HG02970 (cell line): ENCODE measurements around the gene TMEM175.
"Not testable (repeated sequence)": the region's sequence is repeated elsewhere in the genome, so short reads cannot be mapped to it uniquely, and the experiment has no call there.

Experiments
- ATAC-seq: cut with Tn5 transposase; IDR thresholded peaks from one replicate; pipeline ENCODE4 v1.9.1; 2021; ENCODE audit warnings: mild to moderate bottlenecking, moderate library complexity, moderate number of reproducible peaks; ENCODE audit not compliant: unreplicated experiment, low FRiP score

The TMEM175 gene

DNA sequence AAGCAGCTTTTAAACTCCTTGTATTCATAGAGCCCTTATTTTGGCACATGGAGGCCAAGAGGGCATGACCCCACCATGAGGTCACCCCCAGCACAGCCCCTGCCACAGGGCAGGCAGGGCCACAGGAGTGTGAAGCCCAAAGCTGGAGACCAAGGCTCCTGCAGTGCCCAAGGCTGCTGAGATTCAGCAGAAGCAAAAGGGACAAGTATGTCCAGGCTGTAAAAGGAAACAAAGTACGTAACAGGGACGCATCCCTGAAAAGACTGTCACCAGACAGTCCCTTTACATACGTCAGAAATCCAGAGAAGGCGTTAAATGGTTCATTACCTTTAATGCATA lies 19.0 kb upstream of the TMEM175 start:
- no peak for ATAC-seq

DNA sequence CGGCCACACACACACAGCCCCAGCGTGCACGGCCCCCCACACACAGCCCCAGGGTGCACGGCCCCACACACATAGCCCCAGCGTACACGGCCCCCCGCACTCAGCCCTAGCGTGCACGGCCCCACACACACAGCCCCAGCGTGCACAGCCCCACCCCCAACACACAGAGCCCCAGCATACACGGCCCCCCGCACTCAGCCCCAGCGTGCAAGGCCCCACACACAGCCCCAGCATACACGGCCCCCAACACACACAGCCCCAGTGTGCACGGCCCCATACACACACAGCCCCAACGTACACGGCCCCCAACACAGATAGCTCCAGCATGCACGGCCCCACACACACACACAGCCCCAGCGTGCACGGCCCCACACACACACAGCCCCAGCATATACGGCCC lies 17.7 kb upstream of the TMEM175 start:
- no peak for ATAC-seq

DNA sequence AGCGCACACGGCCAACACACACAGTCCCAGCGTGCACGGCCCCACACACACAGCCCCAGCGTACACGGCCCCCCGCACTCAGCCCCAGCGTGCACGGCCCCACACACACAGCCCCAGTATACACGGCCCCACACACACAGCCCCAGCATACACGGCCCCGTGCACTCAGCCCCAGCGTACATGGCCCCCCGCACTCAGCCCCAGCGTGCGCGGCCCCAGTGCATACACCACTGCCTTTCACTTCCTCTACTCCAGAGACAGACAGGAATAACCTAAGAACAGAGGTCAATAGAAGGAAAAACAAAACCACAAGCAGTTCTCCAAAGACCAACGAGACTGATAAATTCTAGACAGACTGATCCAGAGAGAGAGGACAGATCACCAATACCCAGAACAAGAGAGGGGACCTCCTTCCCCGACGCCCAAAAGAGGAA lies 17.2 kb upstream of the TMEM175 start:
- no peak for ATAC-seq

DNA sequence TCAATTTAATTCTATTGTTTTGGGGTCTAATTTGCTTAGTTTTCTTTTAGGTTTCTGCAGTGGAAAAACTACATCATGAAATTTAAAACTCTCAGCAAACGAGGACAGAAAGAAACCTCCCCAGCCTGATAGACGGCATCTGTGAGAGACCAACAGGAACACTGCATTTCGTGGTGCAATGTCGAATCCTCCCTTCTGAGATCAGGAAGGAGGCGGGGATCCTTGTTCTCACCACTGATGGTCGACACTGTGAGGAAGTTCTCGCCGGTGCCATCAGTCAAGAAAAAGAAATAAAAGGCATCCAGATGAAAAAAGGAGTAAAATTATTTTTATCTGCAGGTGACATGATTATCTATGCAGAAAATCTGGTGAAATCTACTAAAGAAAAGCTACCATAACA lies 16.7 kb upstream of the TMEM175 start:
- ATAC-seq: no peak

DNA sequence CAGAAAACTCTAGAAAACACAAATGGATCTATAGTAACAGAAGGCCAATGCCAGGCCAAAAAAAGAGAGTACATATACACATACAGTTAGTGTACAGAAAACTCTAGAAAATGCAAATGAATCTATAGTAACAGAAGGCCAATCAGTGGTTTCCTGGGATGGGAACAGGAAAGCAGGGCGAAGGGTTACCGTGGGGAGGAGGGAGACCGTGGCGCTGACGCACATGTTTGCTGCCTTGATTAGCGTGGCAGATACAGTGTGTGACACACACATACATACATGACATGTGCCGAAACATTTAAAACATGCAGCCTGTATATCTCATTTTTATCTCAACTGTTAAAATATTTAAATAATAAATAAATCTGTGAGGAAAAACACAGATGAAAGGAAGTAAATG lies 14.8 kb upstream of the TMEM175 start:
- ATAC-seq: no peak

DNA sequence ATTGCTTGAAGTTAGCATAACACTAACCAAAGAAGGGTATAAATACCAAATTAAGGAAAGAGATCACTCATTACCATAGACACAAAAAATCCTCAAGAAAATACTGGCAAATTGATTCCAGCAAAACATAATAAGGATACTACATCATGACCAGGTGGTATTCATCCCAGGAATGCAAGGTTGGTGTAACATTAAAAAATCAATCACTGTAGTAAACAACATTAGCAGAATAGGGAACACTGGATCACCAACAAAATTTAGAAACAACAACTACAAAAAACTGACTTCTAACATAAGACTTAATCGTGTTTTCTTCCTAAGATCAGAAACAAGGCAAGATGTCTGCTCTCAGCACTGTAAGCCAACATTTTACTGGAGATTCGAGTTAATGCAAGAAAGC lies 14.3 kb upstream of the TMEM175 start:
- no peak for ATAC-seq

DNA sequence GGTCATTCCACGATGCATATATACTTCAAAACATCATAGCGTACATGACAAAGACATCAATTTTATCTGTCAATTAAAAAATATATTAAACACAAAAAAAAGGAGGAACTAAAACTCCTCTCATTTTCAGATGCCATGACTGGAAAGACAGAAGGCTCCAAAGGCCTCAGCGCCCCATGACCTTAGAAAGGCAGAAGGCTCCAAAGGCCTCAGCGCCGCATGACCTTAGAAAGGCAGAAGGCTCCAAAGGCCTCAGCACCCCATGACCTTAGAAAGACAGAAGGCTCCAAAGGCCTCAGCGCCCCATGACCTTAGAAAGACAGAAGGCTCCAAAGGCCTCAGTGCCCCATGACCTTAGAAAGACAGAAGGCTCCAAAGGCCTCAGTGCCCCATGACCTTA lies 13.7 kb upstream of the TMEM175 start:
- ATAC-seq: not testable (repeated sequence)

DNA sequence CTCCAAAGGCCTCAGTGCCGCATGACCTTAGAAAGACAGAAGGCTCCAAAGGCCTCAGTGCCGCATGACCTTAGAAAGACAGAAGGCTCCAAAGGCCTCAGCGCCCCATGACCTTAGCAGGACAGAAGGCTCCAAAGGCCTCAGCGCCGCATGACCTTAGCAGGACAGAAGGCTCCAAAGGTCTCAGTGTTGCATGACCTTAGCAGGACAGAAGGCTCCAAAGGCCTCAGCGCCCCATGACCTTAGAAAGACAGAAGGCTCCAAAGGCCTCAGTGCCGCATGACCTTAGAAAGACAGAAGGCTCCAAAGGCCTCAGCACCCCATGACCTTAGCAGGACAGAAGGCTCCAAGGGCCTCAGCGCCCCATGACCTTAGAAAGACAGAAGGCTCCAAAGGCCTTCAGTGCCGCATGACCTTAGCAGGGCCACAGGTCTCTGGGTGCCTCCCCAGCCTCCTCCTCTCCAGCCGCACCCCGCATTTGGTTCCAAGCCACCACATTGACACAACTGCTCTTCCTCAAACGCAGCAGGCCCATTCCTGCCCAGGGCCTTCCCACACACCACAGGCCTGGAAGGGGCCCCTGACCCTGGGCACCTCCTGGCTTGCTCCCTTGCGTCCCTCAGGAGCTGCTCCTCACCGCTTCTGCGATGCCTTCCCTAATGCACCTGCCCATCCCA lies 13.1 kb upstream of the TMEM175 start:
- ATAC-seq: not testable (repeated sequence)

DNA sequence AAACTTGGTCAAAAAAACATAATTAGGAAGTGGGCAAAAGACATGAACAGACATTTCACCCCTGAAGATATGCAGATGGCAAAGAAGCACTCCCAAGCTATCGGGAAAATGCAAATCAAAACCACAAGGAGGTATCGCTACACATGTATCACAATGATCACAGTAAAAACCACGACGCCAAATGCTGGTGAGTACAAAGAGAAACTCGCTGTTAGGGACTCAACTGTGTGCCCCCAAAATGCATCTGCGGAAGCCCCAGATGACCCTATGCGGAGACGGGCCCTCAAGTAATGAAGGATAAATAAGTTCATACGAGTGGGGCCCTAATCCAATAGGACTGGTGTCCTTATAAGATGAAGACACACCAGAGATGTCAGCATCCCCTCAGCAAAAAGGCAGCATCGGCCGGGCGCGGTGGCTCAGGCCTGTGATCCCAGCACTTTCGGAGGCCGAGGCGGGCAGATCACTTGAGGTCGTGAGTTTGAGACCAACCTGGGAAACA lies 10.4 kb upstream of the TMEM175 start:
- no peak for ATAC-seq

DNA sequence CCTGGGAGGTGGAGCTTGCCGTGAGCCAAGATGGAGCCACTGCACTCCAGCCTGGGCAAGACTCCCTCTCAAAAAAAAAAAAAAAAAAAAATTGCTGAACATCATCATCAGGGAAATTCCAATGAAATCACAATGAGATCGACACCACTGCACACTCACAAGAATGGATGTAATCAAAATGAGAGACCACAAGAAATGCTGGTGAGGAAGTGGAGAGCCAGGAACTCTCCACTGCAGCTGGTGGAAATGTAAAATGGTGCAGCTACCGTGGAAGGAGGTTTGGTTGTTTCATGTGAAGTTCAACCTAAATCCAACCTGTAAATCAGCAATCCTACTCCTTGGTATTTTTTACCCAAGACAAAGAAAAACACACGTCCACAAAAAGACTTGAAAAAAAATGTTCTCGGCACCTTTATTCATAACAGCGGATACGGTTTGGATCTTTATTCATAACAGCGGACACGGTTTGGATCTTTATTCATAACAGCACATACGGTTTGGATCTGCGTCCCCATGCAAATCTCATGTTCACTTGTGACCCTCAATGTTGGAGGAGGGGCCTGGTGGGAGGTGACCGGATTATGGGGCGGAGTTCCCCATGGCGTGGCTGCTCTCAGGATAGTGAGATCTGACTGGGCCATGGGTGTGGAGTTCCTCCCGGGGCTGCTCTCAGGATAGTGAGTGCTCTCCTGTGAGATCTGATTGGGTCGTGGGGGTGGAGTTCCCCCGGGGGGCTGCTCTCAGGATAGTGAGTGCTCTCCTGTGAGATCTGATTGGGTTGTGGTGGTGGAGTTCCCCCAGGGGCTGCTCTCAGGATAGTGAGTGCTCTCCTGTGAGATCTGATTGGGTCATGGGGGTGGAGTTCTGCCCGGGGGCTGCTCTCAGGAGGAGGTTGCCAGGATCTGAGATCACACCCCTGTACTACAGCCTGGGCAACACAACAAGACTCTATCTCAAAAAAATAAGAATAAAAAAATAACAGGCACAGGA lies 7.9 kb upstream of the TMEM175 start:
- ATAC-seq: no peak

DNA sequence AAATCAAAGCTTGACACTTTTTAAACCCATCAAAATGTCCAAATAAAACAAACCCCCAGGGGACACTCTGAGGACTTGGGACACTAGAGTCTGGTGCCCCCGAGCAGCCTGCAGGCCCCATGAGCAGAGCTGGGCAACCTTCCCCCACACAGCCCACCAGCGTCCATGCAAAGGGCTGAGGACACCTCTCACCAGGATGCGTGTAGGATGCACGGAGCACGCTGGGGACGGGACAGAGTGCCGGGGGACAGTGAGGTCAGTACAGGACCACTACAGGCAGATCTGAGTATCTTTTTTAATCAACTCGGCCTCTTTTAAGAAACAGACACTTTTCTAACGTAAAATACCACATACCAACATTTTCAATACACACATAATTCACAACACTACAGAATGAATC lies 7.1 kb upstream of the TMEM175 start:
- ATAC-seq: no peak

DNA sequence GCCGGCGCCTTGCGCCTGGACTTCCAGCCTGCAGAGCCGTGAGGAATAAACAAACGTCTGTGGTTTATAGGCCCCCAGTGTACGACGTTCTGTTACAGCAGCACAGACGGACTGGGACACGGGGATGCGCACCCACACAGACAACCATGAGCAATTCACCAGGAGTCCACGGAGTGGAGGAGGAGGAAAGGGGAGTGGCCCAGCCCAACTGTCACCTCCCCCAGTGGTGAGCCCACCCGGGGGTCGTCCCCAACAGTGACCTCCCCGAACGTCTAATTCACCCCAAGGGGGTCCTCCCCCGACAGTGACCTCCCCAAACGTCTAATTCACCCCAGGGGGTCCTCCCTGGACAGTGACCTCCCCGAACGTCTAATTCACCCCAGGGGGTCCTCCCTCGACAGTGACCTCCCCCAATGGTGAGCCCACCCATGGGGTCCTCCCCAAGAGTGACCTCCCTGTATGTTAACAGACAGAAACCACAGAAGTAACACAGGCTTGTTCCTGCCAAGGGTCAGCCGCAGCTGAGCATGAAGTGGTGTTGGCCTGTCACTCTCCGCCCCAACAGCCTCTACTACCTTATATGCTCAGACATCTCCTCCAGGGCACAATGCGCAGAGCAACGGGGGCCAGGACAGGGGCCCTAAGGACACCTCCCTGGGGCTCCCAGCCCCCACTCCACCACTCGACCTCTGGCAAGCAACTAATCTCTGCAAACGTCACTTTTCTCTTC lies 6.3 kb upstream of the TMEM175 start:
- no peak for ATAC-seq

DNA sequence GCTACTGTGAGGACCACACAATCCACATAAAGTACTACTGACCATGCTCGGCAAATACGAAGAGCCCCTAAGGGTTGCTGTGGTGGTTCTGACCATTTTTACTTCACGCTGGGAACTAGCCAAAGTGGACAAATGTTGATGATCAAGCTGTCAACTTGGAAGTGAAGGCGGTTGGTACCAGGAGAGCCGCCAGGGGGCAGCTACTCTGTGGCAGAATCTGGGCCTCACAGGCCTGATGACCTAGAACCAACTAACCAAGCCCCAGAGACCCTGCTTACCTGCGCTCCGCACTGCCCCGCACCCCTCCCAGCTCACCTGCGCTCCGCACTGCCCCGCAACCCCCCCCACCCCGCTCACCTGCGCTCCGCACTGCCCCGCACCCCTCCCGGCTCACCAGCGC lies 5.7 kb upstream of the TMEM175 start:
- no peak for ATAC-seq

DNA sequence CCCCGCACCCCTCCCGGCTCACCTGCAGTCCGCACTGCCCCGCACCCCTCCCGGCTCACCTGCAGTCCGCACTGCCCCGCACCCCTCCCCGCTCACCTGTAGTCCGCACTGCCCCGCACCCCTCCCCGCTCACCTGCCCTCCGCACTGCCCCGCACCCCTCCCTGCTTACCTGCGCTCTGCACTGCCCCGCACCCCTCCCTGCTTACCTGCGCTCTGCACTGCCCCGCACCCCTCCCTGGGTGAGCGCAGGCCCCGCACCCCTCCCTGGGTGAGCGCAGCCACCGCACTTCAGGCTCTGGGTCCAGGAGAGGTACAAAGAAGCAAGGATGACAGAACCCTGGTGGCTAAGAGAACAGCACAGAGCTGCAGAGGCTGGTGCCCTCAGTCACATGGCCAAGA lies 4.7 kb upstream of the TMEM175 start:
- not testable (repeated sequence) for ATAC-seq

DNA sequence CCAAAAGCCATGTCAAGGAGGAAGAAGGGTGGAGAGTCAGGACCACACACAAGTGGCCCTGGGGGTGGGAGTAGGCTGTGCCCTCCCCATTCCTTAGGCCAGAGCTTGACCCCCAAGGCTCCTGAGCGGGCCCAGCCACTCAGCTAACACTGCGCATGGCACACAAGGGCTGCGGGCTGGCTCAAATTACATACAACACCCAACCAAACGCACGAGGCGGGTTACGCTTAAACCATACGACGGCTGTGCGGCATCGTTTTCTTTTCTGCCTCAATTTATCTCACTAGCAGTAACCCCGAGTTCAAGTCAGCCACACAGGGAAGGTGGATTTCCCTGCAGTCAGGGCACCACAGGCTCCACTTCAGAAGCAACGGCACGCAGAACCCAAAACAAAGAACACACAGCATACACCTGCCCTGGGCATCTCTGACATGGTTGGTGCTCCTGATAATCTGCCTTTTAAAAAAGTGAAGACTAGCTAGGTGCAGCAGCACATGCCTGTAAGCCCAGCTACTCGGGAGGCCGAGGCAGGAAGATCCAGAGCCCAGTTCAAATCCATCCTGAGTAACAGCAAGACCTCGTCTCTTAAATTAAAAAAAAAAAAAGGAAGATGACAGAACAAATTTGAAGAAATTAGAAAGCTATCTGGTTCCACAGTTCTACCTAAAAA lies 3.0 kb upstream of the TMEM175 start:
- no peak for ATAC-seq

DNA sequence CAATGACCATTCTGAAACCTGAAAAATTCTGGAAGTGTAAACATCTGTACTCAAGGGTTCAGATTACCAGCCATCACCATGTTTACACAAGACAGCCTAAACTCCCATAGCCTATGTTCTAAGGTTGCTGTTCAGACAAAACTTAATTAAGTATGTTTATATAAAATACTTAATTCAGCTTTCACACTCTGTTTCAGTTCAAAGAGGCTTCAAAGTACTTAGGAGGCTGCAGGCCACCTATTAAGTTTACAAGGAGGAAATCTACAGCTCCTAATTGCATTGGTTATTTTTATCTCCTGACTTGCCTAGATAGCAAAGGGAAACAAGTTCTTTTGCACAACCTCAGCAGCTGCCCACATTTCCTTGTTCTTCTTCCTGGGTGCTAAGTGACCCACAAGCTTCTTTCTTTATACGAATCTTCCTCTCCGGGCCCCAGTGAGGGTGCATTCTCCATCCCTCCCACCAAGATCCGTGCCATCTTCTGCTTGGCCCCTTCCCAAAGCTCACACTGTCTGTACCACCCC lies 2.2 kb upstream of the TMEM175 start:
- ATAC-seq: no peak

DNA sequence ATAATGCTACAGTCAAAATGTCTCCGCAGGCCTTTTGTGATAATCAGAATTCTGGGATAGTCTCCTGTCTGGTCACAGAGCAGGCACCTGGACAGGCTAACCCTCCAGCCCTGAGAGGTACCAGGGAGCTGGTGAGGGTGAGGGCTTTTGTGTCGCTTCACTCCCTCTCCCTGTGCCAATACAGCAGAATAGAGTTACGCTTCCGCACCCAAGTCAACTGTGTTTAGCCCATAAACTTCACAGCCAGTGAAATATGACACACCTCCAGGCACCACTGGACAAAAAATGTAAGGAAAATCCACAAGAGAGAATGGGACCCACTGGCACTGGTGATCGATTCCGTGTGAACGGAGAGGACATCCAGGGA lies 1.4 kb upstream of the TMEM175 start:
- ATAC-seq: no peak

DNA sequence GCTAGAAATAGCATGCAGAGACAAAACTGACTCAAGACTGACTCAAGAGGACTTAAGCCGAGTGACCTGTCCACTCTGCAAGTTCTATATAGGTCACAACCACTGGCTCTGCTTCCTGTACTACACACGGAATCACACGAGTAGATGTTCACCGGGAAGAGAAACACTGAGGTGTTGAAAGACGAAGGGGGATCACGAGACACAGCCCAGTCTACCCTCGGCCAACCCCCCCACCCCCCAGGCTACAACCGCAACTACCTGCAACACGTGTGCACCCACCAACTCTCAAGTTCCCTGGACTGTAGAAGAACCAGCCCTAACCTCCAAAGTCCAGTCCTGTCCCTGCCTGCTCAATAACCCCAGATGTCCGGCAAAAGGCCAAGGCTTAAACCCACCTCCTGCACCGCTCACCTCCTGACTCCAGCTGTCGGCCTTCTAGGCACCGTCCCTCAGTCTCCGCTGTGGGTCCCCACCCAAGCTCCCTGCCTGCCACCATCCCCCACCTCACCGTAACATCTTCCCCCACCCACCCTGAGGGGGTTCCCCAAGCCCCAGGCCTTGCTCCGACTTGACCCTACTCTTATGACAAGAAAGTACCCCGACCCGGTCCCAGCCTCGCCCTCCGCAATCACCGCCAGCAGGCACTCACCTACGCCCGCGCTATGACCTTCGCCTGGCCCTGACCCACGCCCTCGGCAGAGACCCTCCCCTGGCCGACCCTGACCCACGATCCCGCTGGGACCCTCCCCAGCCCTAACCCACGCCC lies 883 bp upstream of the TMEM175 start:
- no peak for ATAC-seq

DNA sequence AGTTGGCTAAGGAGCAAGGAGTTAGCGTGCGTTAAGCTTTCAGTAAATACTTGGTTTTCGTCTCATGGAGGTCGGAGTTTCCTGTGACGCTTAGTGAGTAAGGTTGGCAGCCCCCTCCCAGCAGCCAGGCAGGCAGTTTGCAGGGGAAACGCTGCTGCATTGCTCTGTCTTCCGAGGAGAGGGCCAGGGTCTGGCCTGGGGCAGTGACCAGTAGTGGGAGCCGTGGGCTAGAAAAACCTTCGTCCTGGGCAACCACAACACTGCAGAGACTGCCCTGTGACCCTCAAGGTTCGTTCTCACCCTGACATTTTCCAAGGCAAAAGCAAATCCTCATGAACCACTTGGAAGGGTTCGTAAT lies 432 bp downstream of the TMEM175 start:
- no peak for ATAC-seq

DNA sequence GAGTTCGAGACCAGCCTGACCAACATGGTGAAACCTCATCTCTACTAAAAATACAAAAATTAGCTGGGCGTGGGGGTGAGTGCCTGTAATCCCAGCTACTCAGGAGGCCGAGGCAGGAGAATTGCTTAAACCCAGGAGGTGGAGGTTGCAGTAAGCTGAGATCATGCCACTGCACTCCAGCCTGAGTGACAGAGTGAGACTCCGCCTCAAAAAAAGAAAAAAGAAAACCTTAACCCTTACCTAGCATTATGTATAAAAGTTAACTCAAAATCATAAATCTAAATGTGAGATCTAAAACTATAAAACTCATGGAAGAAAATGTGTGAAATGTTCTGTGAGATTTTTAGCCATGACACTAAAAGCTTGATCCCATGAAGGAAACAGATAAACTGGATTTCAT lies 7.2 kb downstream of the TMEM175 start:
- not testable (repeated sequence) for ATAC-seq
